ENCODE measurements around the gene TENM4.
A peak's percentile ranks its signal among the peaks of the same experiment; 100 is the strongest.

TENM4 gene

DNA sequence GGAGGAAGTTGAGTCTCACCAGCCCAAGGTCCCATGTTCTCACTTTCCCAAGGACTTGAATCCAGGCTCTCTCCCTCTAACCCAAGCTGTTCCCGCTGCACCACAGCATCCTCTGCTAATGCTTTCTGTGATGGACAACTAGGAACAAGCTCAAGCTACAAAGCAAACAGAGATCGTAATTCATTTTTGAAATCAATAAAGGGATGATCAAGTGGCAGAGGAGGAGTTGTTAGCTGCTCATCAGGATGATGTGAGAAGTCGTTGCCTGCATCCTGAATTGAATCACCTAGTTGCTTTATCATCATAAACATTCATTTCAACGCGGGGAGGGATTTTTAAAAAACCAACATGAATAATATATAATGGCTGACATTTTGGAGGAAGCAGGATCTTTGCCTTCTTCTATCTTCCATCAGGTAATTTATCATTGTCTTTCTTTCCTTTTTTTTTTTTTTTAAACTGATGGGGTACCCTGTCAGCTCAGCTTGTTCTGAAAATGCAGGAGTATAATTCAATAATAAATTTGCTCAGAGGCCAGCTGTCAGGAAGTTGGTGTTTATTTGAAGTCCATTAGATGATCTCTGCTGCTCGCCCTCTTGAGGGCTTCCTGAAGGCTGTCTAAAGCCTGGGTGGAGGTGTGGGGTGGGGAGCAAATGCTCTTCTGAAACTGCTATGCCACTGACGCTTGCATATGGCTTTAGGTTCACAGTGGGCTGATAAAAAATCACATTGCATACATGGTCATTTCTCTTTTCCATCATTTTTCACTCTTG is 691.7 kb downstream of the TENM4 start:
- DNase-seq: no peak

DNA sequence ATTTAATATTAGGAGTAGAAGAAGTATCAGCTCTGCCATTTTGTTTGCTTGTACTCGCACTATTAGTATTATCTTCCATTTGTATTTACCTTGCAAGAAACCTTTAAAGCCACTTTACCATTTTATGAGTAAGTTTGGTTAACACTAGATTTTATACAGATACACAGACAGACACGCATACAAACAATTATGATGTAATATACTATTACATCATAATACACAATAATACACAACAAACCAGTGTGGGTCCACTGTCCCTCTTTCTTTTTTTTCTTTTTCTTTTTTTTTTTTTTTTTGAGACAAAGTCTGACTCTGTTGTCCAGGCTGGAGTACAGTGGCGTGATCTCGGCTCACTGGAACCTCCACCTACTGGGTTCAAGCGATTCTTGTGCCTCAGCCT is 695.9 kb downstream of the TENM4 start:
- DNase-seq: no peak

DNA sequence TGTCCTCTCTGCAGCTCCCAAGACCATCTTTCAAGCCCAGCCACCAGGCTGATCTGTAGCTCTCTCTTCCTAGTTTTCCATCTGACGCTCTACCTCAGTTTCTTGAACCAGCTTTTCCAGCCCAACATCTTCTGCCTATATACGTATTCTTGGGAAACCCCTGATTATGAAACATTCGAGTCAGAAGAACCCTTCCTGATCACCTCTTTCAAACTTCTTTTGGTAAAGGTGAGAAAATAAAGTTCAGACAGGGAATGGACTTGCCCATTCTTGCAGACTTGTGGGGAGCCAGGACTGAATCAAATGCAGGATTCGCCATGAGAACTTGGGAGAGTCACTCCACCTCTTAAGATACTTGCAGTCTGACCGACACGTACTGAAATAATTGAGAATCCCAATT is 696.6 kb downstream of the TENM4 start:
- DNase-seq: no peak

DNA sequence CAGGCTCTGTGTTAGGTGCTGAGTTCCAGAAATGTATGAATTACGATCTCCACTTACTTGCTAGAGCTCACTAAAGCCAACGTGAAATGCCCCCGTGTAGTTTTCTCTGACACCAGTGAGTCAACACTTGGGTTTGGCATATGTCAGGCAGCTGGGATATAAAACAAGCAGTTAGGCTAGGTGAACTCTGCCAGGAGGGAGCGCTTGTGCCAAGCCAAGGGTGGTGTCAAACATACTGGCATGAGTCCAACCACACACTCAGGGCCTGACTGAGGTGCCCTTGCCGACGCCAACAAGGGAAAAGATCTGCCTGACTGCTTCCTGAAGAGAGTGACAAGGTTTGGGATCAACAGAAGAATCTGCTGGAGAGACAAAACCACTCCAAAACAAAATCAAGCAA is 698.4 kb downstream of the TENM4 start:
- no peak for DNase-seq

DNA sequence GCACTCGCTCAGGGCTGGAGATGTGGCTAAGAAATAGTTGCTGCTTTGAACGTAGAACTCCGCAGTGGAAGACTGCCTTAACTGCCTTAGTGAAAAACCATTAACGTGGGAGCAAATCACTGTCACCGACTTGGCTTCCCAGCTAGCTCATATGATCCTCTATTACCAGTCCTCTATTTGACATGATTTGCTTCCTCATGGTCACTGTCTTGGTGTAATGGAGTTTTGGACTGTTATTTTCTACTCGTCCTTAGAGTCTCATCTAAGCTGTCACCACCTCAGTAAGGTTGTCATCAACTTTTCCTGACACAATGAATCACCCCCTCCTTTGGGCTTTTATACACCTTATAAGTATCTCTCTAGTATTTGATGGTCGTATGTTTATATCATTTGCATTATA is 699.1 kb downstream of the TENM4 start:
- DNase-seq: no peak

DNA sequence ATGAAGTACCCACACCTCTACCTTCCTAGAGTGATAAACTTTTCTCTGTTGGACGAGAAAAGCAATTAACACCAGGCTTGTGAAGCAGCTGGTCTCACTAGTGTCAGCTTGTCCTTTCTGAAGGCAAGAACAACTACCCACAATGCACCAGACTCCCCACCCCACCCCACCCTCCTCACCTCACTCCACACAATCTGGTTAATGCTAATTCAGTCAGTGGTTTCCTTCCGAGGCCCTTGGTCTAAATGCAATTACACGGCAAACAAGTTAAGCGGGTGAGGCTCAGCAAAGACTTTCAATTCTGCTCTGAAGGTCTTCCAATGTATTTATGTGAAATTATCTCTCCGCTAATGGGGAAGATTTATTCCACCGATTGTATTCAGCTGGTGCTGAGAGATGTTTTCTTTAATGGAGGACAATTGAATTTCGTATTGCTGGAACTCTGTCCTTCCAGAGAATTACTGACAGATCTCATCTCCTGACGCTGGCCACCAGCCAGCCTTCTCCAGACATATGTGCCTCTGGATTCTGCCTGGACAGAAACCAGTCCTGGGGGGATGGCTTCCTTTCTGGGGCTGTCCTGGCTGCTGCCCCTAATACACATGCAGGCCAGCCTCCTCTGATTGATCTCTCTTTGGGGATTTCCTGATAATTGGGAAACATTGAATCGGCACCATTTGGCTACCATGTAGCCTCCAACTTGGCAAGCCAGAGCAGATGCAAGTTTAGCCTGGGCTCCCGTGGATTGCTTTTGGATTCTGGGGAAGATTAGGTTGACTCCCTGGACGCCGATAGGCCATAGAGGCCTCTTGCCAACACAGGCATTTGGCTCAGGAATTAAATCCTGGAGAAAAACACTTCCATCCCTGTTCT is 700.4 kb downstream of the TENM4 start:
- DNase-seq: peak; percentile 85

DNA sequence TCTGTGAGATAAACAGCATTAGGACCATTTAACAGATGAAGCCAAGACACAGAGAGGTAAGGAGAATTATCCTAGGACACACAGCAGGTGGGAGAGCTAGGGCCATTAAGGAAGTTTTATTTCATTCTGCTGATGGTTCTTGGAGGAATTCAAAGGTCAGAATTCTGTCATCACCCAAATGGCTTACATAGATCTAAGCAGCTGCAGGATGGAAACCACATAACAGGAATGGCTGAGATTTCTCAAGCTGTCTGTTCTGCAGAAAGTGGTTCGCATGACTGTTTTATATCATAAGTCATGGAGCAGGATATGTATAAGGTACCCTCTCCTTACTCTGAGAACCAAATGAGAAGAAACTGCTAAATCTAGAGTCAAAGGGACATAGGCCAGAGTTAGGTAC is 702.9 kb downstream of the TENM4 start:
- DNase-seq: no peak

DNA sequence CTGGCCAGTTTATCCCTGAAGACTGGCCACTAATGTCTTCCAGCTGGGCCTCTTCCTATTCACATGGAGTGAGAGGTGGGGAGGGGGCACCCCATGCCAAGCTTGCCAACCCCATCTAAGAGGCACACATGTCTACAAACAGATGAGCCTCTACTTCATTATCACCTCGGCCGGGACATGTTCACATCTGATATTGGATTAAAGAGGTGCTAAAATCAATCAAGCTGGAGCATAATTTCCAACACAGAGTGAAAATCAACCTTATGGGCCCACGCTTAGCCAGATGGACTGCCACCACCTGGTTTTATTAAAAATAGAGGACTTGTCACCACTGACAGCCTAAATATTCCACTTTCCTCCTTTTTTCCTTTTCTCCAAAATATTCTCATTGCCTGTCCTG is 703.5 kb downstream of the TENM4 start:
- DNase-seq: no peak

DNA sequence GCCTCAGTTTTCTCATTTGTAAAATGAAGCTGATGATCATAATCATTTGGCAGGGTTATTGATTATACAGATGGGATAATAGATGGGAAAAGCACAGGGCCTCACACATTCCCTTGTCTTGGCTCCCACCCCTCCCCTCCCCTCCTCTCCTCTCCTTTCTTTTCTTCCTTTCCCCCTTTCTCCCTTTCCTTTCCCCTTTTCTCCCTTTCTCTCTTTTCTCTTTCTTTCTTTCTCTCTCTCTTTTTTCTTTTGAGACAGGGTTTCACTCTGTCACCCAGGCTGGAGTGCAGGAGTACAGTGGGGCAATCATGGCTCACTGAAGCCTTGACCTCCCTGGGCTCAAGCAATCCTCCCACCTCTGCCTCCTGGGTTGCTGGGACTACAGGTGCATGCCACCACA is 705.1 kb downstream of the TENM4 start:
- no peak for DNase-seq

DNA sequence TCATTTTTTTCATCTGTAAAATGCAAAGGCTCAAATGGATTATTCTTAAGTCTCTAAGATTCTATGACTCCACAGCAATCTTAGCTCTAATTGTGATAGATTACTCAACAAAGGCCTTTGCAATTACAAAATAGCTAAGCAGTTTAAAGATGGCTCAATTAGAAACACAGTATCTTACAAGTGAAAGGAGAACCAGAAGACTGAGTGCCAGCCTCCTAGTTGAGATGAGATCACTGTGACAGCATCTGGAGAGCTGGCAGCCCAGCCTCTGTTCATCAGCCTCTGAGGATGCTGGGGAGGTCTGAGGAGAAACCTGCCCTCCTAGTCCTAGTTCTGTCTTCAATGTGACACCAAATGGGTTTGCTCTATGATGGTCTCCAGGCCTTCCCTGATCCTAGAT is 707.8 kb downstream of the TENM4 start:
- peak; percentile 25 for DNase-seq

DNA sequence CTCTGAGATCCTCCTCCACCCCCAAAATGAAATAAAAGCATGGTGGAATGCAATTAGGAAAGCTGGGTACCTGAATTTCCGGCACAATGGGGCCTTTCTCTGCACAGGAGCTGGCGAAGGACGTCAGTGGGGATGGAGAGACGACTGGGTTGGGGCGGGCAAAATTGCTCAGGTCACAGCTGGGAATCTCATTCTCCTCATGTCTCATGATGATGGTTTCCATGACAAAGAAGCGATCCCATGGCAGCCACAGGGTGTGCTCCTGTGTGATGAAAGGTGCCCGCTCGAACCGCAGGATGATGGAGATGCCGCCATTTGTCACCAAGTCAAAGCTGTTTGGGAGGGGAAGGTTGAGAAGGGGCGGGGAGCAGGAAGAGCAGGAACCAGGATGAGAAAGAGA is 708.6 kb downstream of the TENM4 start:
- no peak for DNase-seq

DNA sequence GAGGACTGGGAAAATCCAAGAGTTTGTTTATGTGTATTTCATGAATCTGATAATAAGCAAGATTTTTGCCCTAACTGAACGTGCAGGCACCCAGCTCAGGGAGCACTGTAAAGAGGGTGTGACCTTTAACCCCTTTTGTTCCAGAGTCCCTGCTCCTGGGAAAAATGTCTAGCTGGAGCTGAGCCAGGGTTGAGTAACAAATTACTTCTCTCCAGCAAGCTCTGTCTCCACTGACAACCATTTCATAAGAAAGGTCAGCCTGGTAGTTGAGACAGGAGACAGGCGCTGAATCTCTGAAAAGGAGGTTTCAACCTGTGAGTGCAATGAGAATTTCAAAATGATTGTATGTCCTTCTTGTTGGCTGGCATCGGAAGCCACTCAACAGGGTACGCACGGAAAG is 709.8 kb downstream of the TENM4 start:
- DNase-seq: no peak

DNA sequence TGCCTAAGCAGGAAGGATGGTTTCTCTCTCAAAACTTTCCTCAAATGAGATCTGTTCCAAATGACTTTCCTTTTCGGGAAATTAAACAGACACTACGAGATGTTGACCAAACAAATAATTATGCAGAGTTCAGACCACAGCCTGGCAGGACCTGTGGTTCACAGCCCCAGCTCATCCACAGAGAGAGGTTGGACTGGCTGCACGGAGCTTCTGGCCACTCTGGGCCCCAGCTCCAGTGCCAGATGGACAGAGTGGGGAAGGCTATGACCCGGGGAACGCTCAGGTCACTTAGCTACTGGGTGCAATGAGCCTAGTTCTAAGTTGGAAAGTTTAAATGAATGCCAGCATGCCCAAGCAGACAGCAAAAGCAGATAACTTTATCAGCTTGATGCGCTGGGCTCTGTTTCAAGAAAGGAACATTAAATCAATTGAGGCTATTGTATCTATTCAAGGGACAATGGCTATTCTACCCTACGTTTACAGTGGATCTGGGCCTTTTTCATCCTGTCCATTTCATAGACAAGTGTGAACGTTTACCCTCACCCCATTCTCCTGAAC is 710.5 kb downstream of the TENM4 start:
- no peak for DNase-seq

DNA sequence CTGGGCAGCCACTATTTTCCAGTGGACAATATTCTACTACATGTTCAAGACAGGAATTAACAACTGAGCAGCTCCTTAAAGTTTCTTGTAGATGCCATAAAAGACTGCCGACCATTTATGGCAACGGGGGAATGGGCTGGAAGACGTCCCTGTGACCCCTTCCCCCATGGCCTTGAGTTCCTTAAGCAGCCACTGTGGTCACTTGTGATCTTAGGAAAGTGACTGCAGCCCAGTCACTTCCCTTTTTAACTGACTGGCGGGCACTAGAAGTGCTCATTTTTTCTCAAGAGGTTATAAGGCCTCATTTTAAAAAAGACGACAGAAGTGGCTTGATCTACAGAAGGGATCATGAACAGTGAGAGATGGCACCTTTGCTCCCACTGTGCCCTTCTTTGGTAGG is 713.0 kb downstream of the TENM4 start:
- DNase-seq: no peak

DNA sequence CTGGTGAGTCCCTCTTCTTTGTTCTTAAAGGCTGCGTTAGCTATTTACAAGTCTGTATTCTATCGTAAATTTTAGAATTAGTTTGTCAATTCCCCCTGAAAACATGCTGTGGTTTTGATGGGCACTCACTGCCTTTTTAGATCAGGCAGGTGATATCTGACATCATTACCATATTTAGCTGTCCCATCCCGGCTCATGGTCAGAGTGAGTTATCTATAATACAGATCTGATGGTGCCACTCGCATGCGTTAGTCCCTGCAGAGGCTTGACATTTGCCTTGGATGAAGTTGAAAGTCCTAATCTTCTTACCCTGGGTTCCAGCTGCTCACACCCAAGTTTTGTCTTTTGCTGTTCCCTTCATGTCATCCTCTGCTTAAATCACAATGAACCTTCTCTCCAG is 715.6 kb downstream of the TENM4 start:
- DNase-seq: peak; percentile 14

DNA sequence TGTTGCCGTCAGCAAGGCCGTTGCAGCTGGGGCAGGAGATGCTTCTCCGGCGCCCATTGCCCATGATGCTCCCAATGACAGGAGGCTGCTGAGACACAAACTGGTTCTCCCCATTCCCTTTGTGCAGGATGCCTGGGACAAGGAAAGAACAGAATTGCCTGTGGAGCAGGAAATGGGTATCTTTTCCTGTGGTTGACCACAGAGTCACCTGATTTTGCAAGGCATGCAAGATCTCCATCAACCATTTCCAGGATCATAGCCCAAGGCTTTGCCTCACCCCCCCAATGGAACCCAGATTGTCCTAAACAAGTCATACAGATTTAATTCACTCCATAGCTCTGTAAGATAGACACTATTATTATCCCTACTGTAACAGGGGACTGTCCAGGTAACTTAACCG is 718.0 kb downstream of the TENM4 start:
- DNase-seq: no peak

DNA sequence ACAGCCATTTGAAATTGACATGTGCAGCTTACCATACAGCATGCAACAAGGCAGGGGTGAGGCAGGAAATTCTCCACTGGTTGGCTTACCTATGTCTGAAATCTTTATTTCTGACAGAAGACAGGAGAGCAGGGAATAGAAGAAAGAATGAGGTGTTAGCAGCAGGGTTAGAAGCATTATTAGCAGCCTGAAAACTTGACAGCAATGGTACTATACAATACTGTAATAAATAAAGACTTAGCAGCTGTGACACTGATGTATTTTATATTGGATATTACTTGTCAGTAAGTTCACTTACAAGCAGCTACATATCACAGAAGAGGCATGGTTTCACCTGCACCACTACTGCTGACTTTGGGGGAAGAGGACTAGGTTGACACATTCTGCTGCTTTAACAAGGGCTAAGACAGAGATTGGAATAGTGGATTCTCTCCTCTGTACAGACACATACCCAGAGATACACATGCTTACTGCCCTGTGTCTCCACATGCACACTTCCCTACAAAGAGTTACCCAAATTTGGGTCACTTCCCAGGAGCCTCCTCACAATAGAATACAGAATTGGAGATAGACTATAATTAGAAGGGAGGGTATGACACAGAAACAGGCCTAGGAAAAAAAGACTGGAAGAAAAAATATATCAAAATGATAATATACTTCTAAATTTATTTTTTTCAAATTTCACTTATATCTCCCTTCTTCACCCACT is 720.4 kb downstream of the TENM4 start:
- no peak for DNase-seq

DNA sequence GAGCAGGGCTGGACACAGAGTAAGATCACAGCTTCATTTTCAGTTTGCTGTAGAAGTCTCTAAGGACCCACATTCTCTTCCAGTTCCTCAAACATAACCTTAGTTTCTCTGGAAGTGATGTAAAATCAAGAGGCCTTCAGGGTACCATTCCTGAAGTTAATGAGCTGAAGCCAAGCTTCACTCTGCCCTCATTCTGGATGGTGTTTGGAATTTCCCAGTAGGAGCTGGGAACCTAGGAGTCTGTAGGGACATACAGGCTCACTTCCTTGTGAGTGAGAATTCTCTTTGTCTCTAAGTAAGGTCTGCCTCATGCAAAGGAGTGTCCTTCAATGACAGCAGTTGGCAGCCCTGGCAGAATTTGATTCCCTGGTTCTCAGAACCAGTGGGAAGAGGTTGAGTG is 723.8 kb downstream of the TENM4 start:
- DNase-seq: no peak

DNA sequence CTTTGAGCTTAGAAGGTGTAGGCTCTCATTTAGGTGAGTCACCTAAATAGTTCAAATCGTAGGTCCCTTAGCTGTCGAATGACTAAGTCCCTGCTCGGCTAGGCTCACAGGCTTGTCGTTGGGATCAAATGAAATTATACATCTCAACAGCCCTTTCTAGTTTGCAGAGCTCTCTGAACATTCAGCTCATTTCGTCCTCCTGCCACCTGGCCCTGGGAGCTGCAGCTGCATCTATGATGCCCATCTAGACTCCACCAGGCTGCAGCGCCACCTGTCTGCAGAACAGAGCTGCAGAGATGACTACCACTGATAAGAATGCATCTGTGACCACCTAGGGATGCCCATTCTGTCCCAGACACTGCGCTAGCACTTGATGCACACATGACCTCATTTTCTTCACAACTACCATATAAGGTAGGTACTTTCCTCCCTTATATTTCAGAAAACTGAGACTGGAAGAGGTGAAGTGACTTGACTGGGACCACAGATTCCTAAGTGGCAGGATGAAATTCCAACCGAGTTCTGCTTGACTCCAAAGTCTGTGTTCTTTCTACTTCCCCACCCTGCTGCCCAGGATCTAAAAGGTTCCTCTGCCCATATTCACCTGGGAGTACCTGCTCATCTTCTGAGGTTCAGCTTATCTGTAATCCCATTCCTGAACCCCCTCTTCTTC is 725.1 kb downstream of the TENM4 start:
- DNase-seq: peak; percentile 76

DNA sequence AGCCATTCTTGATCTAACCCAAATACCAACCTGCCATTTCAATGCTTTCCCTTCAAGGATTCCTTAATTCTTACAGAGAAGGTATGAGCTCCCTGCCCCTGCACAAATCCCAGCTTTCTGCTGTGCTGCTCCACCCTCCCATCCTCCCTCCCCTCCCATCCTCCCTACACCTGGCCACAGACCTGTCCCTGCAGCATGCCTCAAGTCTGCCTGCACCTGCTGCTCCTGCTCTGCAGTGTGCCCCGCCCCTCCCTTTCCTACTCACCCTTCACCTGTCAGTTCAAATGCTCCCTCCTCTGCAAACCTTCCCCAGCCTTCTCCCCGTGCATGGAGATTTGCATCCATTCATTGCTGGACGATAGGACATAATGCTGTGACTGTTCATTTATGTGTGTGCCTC is 726.3 kb downstream of the TENM4 start:
- no peak for DNase-seq

DNA sequence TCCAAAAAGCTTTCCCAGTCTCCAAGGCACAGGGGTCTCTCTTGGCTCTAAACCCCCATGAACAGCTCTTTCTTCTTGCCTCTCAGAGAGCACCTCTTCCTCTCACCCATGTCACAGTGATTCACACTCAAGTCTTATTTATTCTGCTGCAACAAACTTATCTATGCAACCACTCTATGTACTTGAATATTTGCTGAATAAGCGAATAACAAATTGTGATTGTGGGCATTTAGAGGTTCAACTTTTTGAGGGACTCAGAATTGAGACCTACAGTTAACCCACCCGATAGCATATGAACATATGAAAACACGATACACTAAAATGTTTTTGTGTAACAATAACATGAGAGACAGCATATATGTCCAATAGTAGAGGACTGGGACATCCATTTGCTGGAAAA is 729.1 kb downstream of the TENM4 start:
- no peak for DNase-seq

DNA sequence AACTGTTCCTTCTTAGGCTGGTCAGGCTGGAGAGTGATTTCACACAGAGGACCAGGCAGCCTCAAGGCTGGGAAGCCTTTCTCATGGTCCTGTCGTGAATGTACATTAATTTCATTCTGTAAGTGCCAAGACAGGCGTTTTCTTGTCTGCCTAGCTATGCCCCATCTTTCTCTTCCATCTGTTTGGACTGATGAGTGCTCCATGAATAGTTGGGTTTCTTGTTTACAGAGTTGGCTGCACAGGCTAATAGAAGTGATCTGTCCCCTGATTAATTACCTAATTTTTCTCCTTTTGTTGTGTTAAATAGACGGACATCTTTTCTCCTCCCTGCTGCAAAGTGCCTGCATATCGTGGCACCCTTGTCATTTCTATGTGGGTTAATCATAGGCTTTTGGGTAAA is 730.4 kb downstream of the TENM4 start:
- no peak for DNase-seq

DNA sequence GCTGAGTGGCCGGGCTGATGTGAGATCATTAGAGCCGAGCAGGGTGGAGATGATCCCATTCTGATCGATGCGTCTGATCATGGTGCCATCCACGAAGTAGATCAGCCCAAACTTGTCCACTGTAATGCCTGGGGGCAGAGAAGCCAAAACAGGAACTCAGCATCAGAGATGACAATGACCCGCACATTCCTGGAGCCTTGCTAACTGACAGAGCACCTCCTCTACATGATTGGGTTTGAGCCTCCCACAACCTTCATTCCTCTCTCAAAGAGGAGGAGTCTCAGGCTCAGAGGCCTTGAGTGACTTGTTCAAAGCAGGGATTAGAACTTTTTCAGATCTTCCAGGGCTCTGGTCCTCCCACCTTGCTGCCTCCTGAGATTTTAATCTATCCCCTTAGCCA is 732.4 kb downstream of the TENM4 start:
- DNase-seq: no peak

Measured in NCI-H82 (cell line).